ENCODE measurements around the gene KCNMA1. TPM values are rescaled to one million over a fixed set of nuclear protein-coding genes. Genes with fewer than 3 reads are reported as not detected.

KCNMA1 gene
- total RNA-seq, 1 experiment from 2014 or later: 0.70 TPM

DNA sequence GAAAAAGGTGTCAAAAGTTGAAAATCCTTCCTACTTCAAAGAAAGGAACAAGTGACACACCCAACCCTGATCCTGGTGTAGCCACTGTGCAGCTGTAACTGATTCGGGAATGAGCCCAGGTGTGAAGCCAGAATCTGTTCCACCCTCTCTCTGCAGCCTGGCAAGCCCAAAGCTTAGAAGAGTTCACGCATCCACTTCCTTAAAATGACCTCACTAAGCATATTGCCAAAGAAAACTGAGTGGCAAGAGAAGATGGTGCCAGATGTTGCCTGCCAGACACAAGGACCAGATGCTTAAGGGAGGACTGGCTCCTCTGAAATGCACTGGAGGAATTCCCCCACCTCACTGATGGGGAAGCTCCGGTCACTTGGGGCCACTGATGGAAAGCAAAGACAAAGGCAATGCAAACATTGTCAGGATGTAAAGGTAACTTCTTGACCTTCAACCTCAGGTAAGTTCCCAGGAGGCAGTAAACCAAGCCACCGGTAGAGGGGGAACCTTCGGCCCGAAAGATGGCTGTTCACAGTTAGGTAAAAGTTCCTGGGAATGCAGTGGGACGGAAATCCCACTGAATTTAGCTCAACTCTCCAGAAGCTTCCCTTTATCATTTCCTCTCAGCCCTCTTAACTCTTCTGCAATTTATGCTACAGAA is 554.9 kb downstream of the KCNMA1 start:
- H3K4me2 ChIP-seq: no peak overlapping the region
- no peak for DNase-seq

DNA sequence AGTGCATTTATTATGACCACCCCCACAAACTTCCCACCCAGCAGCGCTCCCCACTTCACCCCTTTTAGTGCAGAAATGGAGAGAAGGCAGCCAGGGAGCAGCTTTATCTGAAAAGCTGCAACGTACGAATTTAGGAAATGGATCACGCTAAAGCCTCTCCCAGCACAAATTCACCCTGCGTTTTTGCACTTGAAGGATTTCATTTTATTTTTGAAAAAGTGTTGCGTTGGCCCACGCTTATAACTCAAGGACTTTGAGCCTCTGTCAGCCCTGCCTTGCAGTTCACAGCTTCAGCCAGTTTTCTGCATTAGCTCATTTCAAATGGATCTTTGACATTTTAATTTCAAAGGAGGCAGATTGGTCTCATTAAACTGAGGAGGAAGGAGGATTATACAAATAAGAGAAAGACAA is 556.1 kb downstream of the KCNMA1 start:
- Histone ChIP-seq H3K4me3 (no peak overlapping the region), H3K4me2 (no peak overlapping the region), H3K9me3 (ENCODE audit: insufficient read depth, low read depth) (no peaks in the 10 kb centered on the region), H3F3A (ENCODE audit: insufficient read depth, low read depth) (no peaks in the 10 kb centered on the region), H3K4me1 (replicated peaks; ENCODE audit: insufficient read depth) (no peaks in the 10 kb centered on the region), H3K27me3 (ENCODE audit: insufficient read depth, low read depth) (no peaks in the 10 kb centered on the region), H3K79me2 (ENCODE audit: low read depth) (no peaks in the 10 kb centered on the region), H3K36me3 (ENCODE audit: low read depth) (no peaks in the 10 kb centered on the region), H3K27ac (no peak overlapping the region), H2AFZ (no peak overlapping the region), H3K9me2 (ENCODE audit: insufficient read depth) (no peaks in the 10 kb centered on the region; the same call in 1 of the 2 replicates), H4K20me1 (ENCODE audit: insufficient read depth) (no peaks in the 10 kb centered on the region)
- ChIA-PET CTCF (no interaction called here), POLR2A (ENCODE audit: unreplicated experiment) (no interaction called here)
- no peak for DNase-seq
- TF ChIP-seq EZH2 (IDR thresholded peaks at IDR 0.05; ENCODE audit: low read depth): no peak
- TF ChIP-seq, protein P1, sequence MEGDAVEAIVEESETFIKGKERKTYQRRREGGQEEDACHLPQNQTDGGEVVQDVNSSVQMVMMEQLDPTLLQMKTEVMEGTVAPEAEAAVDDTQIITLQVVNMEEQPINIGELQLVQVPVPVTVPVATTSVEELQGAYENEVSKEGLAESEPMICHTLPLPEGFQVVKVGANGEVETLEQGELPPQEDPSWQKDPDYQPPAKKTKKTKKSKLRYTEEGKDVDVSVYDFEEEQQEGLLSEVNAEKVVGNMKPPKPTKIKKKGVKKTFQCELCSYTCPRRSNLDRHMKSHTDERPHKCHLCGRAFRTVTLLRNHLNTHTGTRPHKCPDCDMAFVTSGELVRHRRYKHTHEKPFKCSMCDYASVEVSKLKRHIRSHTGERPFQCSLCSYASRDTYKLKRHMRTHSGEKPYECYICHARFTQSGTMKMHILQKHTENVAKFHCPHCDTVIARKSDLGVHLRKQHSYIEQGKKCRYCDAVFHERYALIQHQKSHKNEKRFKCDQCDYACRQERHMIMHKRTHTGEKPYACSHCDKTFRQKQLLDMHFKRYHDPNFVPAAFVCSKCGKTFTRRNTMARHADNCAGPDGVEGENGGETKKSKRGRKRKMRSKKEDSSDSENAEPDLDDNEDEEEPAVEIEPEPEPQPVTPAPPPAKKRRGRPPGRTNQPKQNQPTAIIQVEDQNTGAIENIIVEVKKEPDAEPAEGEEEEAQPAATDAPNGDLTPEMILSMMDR (conservative IDR thresholded peaks at IDR 0.05): no peak
- no TSS peak for BruUV-seq (replicated peaks)
- intact Hi-C loops (cut with micrococcal nuclease; ENCODE audit: unreplicated experiment): no loop called here

More for the DNA sequence above, 554.9 kb downstream of the KCNMA1 start:
- POLR2A ChIA-PET (ENCODE audit: unreplicated experiment): no interaction called here
- Histone ChIP-seq H3K4me1 (replicated peaks; ENCODE audit: insufficient read depth) (no peaks in the 10 kb centered on the region), H3K79me2 (ENCODE audit: low read depth) (no peaks in the 10 kb centered on the region), H2AFZ (no peak overlapping the region), H4K20me1 (ENCODE audit: insufficient read depth) (no peaks in the 10 kb centered on the region), H3K27me3 (ENCODE audit: insufficient read depth, low read depth) (no peaks in the 10 kb centered on the region), H3K9me3 (ENCODE audit: insufficient read depth, low read depth) (no peaks in the 10 kb centered on the region), H3F3A (ENCODE audit: insufficient read depth, low read depth) (no peaks in the 10 kb centered on the region), H3K27ac (no peak overlapping the region), H3K9me2 (ENCODE audit: insufficient read depth) (no peaks in the 10 kb centered on the region; the same call in 1 of the 2 replicates), H3K4me3 (no peak overlapping the region), H3K36me3 (ENCODE audit: low read depth) (no peaks in the 10 kb centered on the region)
- intact Hi-C loops (cut with micrococcal nuclease; ENCODE audit: unreplicated experiment): no loop called here
- BruUV-seq (replicated peaks): no TSS peak
- no peak for TF ChIP-seq EZH2 (IDR thresholded peaks at IDR 0.05; ENCODE audit: low read depth)
- TF ChIP-seq, protein P1 (conservative IDR thresholded peaks at IDR 0.05): no peak; the same call in 1 of the 2 replicates
- CTCF ChIA-PET: no interaction called here

DNA sequence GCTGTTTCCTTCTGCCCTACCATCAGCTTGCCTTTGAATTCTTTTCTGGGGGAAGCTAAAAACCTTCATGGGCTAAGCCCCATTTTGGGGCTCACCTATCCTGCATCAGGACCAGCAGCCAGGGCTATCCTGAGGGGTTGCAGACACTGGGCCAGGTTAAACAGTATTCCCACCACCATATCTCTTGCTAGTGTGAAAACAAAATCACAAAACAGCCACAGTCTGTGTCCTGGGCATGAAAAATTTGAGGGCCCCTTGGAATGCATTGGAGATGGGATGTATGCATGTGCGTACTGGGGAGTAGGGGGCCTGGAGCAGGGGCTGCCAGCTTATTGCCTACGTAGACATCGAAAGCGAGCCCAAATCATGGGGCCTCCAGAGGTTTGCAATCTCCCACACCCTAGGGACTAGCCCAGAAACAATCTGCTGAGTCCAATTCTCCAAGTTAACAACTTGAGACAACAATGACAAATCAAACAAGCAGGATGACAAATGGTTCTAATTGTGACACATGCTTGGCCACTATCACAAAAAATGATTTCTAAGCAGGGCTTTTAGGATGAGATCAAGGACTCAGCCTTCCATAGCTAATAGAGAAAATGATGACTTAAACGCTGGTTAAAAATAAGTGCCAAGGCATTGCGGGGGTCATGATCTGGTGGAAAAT is 557.1 kb downstream of the KCNMA1 start:
- H2AFZ ChIP-seq: no peak overlapping the region
- H3K4me1 ChIP-seq (replicated peaks; ENCODE audit: insufficient read depth): no peaks in the 10 kb centered on the region
- POLR2A ChIA-PET (ENCODE audit: unreplicated experiment): no interaction called here
- H3F3A ChIP-seq (ENCODE audit: insufficient read depth, low read depth): no peaks in the 10 kb centered on the region
- no peak for TF ChIP-seq EZH2 (IDR thresholded peaks at IDR 0.05; ENCODE audit: low read depth)
- TF ChIP-seq, protein P1 (conservative IDR thresholded peaks at IDR 0.05): no peak
- no peak overlapping the region for H3K27ac ChIP-seq
- no peaks in the 10 kb centered on the region for H3K9me3 ChIP-seq (ENCODE audit: insufficient read depth, low read depth)
- H3K4me3 ChIP-seq: no peak overlapping the region
- no peak for DNase-seq
- CTCF ChIA-PET: no interaction called here
- BruUV-seq (replicated peaks): no TSS peak
- intact Hi-C loops (cut with micrococcal nuclease; ENCODE audit: unreplicated experiment): no loop called here
- H3K79me2 ChIP-seq (ENCODE audit: low read depth): no peaks in the 10 kb centered on the region
- H4K20me1 ChIP-seq (ENCODE audit: insufficient read depth): no peaks in the 10 kb centered on the region
- H3K27me3 ChIP-seq (ENCODE audit: insufficient read depth, low read depth): no peaks in the 10 kb centered on the region
- H3K9me2 ChIP-seq (ENCODE audit: insufficient read depth): no peaks in the 10 kb centered on the region; the same call in 1 of the 2 replicates
- no peaks in the 10 kb centered on the region for H3K36me3 ChIP-seq (ENCODE audit: low read depth)
- no peak overlapping the region for H3K4me2 ChIP-seq

Measured in PC-9 (cell line).